HG02571 (cell line): ENCODE measurements around the gene LGMN.
"Not testable (repeated sequence)": the region's sequence is repeated elsewhere in the genome, so short reads cannot be mapped to it uniquely, and the experiment has no call there.

ENCODE experiments used
- ATAC-seq: cut with Tn5 transposase; IDR thresholded peaks from one replicate; pipeline ENCODE4 v1.9.1; 2021; ENCODE audit warnings: mild to moderate bottlenecking, moderate library complexity; ENCODE audit not compliant: unreplicated experiment

The LGMN gene

DNA sequence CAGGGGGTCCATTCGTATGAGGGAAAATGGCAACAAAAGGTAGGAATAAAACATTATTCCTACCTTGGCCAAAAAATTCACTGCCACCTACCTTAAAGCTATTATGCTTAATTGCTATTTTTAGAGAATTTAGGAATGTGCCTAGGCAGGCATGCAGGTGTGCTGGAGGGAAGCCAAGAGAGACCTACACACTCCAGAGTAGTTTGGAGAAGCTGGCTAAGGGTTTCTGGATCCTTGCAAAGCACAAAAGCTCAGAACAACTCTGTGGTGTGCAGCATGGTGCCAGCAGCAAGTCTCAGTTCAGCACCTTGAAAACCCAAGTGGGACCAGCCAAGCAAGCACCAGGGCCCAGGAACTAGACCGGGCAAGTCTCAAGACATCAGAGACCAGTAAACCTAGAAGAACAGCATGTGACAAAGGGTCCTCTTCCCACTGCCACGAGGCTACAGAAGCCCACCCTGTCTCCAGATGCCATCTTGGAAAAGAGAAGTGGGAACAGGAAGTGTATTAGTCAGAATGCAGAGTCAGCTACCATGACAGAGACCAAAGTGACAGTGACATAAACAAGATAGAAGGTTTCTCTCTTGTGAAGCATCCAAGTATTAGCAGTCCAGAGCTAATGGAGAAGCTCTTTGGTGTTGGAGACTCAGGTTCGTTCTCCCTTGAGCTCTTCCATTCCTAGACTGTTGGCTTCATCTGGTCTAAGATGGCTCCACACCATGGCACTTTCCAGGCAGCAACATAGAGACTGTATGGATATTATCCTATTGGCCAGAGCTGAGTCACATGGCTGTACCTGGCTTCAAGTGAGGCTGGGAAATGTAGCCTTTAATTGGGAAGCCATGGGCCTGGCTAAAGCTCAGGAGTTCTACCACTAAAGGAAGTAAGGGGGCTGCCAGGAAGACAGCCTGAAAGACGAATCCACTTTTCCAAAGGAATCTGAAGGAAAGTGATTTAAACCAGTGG lies 15.5 kb upstream of the LGMN start:
- ATAC-seq: not testable (repeated sequence)

DNA sequence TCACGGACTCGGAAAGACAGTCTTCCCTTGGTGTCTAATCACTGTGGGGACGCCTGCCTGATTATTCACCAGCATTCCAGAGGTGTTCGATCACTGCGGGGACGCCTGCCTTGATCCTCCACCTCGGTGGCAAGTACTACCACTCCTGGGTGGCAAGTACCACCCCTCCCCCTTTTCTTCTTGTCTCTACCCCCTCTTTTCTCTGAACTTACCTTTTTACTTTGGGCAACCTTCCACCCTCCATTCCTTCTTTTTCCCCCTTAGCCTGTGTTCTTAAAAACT lies 12.0 kb upstream of the LGMN start:
- no peak for ATAC-seq

DNA sequence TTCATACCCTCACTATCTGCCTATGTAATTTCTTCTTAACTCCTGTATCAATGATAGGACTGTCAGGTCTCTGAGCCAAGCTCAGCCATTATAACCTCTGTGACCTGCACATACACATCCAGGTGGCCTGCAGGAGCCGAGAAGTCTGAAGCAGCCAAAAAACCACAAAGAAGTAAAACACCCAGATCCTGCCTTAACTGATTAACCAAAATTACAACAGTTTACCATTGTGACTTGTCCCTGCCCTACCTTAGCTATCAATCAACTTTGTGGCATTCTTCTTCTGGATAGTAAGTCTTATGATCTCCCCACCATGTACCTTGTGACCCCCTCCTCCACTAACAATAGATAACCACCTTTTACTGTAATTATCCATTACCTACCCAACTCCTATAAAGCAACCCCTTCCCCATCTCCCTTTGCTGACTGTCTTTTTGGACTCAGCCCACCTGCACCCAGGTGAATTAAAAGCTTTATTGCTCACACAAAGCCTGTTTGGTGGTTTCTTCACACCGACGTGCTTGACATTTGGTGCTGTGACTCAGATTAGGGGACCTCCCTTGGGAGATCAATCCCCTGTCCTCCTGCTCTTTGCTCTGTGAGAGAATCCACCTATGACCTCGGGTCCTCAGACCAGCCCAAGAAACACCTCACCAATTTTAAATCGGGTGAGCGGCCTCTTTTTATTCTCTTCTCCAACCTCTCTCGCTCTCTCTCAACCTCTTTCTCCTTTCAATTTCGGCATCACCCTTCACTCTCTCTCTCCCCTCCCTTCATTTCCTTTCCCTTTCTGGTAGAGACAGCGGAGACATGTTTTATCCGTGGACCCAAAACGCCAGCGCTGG lies 11.5 kb upstream of the LGMN start:
- no peak for ATAC-seq

DNA sequence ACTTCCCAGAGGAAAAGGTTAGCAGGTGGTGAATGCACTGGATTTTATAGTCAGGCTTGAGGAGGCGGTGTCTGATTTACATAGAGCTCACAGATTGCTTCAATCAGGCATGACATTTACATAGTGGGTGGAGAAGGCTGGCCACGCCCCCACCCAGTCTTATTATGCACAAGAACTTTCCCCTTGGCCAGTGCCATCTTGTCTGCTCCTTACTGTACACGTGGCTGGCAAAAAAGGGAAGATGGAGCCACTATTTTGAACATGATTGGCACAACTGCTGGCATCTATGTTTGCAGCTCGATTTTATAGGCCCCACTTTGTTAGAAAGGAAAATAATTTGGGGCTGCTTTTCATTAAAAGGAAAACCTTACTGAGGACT lies 10.9 kb upstream of the LGMN start:
- no peak for ATAC-seq

DNA sequence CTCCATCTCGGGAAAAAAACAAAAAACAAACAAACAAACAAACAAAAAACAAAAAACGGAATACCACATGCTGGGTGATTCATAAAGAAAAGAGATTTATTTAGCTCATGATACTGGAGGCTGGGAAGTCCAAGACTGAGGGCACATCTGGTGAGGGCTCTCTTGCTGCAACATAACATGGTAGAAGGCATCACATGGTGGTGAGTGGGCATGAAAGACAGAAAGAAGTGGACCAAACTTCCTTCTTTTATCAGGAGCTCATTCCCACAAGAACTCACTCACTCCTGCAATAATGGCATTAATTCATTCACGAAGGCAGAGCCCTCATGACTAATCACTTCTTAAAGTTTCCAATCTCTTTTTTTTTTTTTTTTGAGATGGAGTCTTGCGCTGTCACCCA lies 8.0 kb upstream of the LGMN start:
- no peak for ATAC-seq

DNA sequence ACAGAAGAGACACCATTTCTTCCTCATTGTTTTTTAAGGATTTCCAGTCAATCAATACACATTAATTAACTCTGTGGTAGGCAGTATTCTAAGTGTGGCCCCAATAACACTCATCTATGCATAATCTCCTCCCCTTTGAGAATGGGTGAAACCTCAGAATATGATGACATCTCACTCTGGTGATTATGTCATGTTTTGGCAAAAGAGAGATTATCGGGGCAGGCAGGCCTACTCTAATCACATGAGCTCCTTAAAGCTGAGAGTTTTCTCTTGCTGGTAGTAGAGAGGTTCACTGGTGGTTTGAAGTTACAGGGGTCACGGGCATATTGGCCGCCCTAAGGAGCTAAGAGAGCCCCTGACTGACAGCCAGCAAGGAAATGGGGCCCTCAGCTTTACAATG lies 7.1 kb upstream of the LGMN start:
- ATAC-seq: no peak

DNA sequence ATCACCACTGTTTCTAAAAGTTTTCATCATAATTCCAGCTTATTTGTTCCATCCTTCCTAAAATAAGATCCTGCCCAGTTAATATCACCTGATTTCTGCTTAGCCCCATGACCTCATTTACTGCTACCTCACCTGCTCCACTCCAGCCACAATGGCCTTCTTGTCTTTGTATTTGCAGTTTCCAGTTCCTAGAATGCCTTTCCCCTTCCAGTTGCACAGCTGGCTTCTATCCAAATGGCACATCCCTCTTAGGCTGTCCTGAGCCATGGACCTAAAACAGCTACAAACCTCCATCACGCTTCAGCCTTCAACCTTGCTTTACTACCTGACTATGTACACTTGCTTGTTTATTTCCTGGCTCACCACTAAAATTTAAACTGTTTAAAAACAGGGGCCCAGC lies 6.5 kb upstream of the LGMN start:
- ATAC-seq: no peak

DNA sequence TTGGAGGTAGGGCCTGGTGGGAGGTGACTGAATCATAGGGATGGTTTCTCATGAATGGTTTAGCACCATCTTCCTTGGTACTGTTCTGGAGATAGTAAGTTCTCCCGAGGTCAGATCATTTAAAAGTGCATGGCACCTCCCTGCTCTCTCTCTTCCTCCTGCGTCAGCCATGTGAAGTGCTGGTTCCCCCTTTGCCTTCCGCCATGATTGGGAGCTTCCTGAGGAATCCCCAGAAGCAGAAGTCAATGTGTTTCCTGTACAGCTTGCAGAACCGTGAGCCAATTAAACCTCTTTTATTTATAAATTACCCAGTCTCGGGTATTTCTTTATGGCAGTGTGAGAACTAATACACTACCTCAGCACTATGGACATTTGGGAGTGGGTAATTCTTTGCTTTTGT lies 4.8 kb upstream of the LGMN start:
- no peak for ATAC-seq

DNA sequence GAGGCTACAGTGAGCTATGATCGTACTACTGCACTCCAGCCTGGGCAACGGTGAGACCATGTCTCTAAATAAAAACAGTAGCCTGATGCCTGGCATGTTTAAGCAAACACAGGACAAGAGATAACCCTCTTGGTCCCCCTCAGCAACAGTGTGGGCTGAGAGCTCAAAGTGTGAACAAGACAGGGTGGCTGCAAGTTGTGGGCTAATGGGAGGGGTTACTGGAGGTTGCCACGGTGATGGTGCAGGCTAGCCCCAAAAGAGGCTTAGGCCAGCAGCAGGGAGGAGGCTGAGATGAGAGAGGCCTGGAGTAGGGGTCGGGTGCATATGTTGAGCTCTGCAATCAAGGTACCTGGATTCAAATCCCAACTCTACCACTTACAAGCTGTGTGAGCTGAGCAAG lies 3.4 kb upstream of the LGMN start:
- ATAC-seq: no peak

DNA sequence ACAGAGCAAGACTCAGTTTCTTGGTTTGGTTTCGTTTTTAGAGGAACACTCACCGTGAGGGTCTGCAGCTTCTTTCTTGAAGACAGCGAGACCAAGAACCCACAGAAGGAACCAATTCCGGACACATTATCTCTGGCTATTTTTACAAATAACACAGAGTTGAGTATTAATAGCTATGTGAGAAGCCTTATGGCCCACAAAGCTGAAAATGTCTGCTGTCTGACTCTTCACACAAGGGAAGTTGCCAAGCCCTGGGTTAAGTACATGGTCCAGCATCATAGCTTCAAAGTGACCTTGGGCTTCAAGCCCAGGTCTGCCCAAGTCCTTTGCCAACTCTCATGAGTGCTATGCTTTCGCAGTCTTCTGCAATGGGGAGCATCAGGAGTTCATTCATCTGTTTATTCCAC lies 2.6 kb upstream of the LGMN start:
- no peak for ATAC-seq

DNA sequence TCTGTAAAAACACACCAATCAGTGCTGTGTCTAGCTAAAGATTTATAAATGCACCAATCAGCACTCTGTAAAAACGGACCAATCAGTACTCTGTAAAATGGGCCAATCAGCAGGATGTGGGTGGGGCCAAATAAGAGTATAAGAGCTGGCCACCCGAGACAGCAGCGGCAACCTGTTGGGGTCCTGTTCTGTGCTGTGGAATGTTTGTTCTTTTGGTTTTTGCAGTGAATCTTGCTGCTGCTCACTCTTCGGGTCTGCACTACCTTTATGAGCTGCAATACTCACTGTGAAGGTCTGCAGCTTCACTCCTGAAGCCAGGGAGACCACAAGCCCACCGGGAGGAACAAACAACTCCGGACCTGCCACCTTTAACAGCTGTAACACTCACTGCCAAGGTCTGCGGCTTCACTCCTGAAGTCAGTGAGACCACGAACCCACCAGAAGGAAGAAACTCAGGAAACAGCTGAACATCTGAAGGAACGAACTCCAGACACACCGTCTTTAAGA lies 1.8 kb upstream of the LGMN start:
- ATAC-seq: not testable (repeated sequence)

DNA sequence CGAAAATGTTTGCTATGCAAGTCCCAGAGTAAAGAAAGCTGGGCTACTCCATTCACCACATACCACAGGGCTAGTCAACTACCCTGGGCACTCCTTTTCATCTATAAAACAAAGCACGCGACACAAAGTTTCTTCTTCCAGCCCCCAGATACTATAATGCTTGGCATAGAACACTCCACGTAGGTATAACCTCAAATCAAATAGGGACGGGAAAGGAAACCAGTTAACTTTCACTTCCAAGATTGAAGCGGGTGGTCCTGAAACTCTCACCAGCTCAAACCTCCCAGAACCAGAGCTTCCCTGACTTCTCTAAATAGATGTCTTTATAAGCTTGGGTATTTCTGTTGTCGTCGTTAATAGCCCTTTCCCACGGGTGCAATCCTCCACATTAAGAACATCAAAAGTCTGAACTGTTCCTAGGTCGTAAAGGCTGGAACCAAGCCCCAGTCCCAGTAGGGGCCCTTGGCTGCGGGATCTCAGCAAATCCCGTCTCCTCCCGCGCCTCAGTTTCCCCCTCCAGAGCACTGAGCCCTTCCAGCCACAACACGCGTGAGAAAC lies 647 bp downstream of the LGMN start:
- ATAC-seq: no peak

DNA sequence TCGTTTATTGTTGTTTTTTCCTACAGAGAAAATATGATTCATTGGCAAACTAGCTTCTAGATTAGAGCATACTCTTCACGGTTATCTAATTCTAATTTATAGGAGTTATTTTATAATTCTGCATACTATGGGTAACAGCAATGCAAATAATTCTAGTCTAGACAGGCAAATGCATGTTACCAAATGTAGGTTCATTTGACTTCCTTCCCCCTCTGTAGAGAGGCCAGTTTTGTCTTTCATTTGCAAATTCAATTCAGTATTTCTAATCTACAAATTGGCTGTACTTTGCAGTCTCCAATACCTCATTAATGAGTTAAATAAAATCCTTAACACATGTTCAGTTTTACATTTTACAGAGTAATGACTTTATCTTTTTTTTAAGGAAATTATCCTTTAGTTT lies 4.2 kb downstream of the LGMN start:
- no peak for ATAC-seq

DNA sequence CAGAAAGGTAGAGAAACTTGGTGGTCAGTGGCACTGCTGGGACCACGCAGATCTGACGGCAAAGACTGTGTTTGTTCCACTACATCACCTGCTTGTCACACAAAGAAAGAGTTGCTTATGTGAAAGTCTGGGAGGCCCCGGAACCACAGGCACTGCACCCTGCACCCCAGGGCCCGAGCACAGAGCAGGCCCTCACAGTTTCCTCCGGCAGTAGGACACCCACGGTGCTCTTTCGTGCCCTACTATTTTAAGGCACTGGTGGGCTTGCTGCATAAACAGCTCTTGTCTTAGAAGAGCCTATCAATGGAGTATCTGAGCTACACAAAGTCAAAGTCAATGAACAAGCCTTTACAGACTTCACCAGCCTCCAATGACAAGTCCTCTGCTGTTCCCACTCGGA lies 8.0 kb downstream of the LGMN start:
- ATAC-seq: no peak

DNA sequence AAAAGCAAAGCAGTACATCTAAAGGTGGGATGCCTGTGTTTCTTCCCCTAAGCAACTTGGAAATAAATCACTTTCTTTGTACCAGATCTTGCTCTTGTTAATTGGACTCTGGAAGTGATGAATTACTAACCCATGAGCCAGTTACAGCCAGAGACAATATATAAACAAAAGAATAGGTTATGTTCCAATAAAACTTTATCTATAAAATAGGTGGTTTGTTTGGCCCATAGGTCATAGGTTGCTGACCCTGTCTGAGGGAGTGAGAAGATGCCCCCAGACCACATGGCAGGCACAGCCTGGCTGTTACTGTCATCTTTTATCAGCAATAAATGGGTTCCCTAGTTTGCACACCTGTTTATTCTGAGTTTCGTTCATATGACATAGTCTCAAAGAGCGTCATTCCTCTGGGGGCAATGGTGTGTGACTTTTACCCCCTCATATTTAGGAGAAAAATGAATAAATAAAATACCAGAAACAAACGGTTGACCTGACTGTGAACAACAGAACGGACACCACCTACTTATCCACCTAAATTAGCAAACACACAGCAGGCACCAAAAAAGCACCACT lies 10.7 kb downstream of the LGMN start:
- no peak for ATAC-seq

DNA sequence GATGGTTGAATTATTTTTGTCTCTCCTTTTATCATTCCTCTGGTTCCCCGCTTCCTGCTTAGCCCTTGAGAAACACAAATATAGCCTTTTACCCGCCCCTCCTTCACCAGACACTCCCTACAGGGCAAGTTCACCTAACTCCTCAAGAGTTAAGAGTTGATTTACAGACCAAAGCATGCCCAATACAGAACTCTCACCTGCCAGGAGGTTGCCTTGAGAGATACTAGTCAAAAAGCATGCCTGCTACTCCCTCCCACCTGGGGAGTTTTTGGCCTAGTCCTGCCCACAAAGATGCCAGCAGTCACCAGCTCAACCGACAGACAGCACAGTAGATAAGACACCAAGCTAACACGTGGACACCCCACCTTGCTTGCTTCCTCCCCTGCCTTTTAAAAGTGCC lies 11.2 kb downstream of the LGMN start:
- no peak for ATAC-seq

DNA sequence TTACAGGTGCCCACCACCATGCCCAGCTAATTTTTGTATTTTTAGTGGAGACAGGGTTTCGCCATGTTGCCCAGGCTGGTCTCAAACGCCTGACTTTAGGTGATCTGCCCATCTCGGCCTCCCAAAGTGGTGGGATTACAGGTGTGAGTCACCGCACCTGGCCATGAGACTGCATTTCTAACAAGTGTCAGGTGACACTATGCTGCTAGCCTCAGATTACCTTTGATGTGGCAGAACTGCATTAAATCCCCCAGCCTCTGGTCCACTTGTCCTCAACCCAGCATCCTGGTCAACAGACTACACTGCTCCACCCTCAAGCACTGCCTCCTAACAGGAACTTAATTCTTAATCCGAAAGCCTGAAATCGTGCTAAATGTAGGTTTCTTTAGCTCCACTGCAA lies 13.1 kb downstream of the LGMN start:
- ATAC-seq: no peak

DNA sequence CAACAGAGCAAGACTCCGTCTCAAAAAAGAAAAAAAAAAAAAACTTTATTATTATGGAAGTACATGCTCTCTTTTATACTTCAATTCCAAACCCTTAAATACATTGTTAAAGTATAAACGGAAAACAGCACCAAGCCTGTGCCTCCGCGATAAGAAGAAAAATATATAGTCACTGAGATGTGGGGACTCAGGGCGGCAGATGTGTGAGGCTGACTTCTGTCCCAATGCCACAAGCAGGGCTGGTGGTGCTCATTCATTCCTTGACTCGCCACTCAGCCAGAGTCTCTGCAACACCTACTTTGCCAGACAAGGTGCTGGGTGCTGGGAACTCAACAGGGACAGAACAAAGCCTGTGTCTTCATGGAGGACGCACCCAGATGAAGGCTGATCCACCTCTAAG lies 13.8 kb downstream of the LGMN start:
- ATAC-seq: no peak

DNA sequence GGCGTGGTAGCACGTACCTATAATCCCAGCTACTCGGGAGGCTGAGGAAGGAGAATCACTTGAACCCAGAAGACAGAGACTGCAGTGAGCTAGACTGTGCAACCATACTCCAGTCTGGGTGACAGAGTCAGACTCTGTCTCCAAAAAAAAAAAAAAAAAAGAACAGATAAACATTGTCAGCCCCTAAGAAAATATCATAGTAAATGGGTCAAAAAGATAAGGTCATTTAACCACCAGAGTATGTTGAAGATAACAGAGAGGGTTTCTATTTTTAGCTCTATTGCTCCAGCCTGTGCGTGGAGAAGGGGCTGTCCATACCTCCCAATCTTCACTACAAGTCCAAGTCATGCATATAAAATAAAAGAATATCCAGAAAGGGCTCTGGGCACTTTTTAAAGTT lies 15.4 kb downstream of the LGMN start:
- no peak for ATAC-seq

DNA sequence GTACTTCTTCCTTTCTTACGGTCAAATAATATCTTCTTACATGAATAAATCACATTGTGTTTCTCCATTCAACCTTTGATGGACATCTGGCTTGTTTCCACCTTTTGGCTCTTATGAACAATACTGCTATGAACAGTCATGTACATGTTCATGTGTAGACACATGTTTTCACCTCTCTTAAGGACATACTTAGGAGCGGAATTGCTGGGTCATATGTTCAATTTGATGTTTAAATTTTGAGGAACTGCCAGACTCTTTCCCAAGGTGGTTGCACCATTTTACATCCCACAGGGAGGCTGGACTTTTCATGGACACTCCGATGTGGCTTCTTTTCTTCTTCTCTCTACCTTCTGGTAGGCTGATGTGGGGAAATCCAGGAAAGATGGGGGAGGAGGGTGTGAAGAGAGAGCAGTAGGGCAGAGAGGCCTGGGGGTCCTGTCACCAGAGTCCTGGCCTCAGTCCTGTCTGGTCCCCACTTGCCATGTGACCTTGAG lies 16.8 kb downstream of the LGMN start:
- no peak for ATAC-seq

DNA sequence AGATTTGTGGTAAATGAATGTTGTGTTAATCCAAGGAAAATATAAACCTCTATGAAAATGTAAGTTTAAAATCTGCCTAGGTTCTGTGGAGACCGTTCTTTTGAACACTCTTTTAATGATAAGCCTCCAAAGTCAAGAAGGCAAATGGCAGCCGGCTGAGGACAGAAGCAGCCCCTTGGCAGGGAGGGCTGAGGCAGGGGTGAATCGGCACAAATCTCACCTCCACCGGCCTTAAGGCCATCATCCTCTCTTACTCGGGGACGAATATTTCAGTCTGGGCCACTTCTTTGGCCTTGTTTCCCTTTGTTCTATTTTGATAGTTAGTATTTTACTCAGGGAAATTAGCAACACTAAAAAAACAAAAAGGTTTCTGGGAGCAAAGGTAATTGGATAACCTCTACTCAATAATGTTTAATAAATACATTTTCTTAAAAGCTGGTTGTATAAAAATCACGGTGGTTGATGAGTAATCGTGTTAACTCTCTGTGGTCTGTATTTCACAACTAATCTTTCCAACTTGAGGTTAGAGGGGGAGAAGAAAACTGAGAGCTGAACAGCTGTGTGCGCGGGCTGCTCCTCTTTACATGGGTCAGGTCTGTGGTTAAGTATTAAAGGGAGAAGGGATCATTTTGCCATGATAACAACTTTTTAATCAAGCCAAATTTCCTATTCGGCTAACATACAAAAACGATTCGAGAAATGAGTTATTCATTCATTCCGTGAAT lies 18.6 kb downstream of the LGMN start:
- ATAC-seq: no peak
